ENCODE results near the gene MED15.
"Not testable (repeated sequence)": the region's sequence is repeated elsewhere in the genome, so short reads cannot be mapped to it uniquely, and the experiment has no call there.

MED15 gene

GRCh38 chr22:20586403-20586745 is 79.0 kb downstream of the MED15 start:
- DNase-seq: no peak

GRCh38 chr22:20587206-20587958 is 80.0 kb downstream of the MED15 start:
- no peak for DNase-seq

GRCh38 chr22:20588092-20588842 is 80.9 kb downstream of the MED15 start:
- no peak for DNase-seq

- no peak for DNase-seq
Measured at GRCh38 chr22:20588843-20589581, 81.6 kb downstream of the MED15 start.

- no peak for DNase-seq
Measured at GRCh38 chr22:20589614-20590476, 82.4 kb downstream of the MED15 start.

GRCh38 chr22:20590477-20591294 is 83.3 kb downstream of the MED15 start:
- DNase-seq: no peak

GRCh38 chr22:20591295-20591645 is 83.9 kb downstream of the MED15 start:
- no peak for DNase-seq

GRCh38 chr22:20591660-20592310 is 84.4 kb downstream of the MED15 start:
- no peak for DNase-seq

- not testable (repeated sequence) for DNase-seq
Measured at GRCh38 chr22:20594038-20594437, 86.6 kb downstream of the MED15 start.

- DNase-seq: not testable (repeated sequence)
Measured at GRCh38 chr22:20594486-20594885, 87.1 kb downstream of the MED15 start.

GRCh38 chr22:20595461-20595860 is 88.1 kb downstream of the MED15 start:
- no peak for DNase-seq

GRCh38 chr22:20599117-20599516 is 91.7 kb downstream of the MED15 start:
- DNase-seq: no peak

GRCh38 chr22:20600137-20600673 is 92.8 kb downstream of the MED15 start:
- DNase-seq: no peak

GRCh38 chr22:20601308-20601707 is 93.9 kb downstream of the MED15 start:
- DNase-seq: no peak

GRCh38 chr22:20602609-20603164 is 95.3 kb downstream of the MED15 start:
- no peak for DNase-seq

GRCh38 chr22:20604092-20604747 is 96.8 kb downstream of the MED15 start:
- DNase-seq: no peak

- no peak for DNase-seq
Measured at GRCh38 chr22:20604776-20605221, 97.4 kb downstream of the MED15 start.

GRCh38 chr22:20605328-20605727 is 97.9 kb downstream of the MED15 start:
- DNase-seq: no peak

GRCh38 chr22:20606041-20606783 is 98.8 kb downstream of the MED15 start:
- DNase-seq: no peak
